ENCODE data around the gene RIOK2.

DNA sequence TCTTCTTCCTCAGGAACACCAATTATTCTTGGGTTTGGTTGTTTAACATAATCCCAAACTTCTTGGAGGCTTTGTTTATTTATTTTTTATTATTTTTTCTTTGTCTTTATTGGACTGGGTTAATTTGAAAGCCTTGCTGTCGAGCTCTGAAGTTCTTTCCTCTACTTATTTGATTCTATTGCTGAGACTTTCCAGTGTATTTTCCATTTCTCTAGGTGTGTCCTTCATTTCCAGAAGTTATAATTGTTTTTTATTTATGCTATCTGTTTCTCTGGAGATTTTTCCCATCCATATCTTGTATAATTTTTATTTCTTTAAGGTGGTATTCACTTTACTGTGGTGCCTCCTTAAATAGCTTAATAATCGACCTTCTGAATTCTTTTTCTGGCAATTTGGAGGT is 8.8 kb upstream of the RIOK2 start:
- TF ChIP-seq, protein P1, sequence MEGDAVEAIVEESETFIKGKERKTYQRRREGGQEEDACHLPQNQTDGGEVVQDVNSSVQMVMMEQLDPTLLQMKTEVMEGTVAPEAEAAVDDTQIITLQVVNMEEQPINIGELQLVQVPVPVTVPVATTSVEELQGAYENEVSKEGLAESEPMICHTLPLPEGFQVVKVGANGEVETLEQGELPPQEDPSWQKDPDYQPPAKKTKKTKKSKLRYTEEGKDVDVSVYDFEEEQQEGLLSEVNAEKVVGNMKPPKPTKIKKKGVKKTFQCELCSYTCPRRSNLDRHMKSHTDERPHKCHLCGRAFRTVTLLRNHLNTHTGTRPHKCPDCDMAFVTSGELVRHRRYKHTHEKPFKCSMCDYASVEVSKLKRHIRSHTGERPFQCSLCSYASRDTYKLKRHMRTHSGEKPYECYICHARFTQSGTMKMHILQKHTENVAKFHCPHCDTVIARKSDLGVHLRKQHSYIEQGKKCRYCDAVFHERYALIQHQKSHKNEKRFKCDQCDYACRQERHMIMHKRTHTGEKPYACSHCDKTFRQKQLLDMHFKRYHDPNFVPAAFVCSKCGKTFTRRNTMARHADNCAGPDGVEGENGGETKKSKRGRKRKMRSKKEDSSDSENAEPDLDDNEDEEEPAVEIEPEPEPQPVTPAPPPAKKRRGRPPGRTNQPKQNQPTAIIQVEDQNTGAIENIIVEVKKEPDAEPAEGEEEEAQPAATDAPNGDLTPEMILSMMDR (IDR thresholded peaks at IDR 0.05): no peak
- TF ChIP-seq POLR2A (IDR thresholded peaks at IDR 0.05): no peak
